HEK293 (cell line): ENCODE results near the gene TAGLN.

ENCODE experiments used
- CTCF ChIP-seq: fragments of 450-650 bp; formaldehyde crosslinking; IDR thresholded peaks from 2 replicates; pipeline ENCODE4 v1.5.1; 2016; ENCODE audit warnings: missing biosample characterization, missing genetic modification characterization
- ZNF157 ChIP-seq: fragments of 450-650 bp; formaldehyde crosslinking; IDR thresholded peaks from 2 replicates; pipeline ENCODE4 v1.5.1; 2016; ENCODE audit warnings: missing biosample characterization, missing genetic modification characterization

GRCh38 chr11:117189941-117190544 is 9.1 kb upstream of the TAGLN start:
- TF ChIP-seq ZNF157 (tag by site-specific recombination) (no peak), CTCF (no peak)
